Activated T-cell treated with anti-CD3 and anti-CD28 coated beads, Interleukin-2, amount 50 U/mL, for 4 hours (primary cell): ENCODE results near the gene ICAM4. TPM values are rescaled to one million over a fixed set of nuclear protein-coding genes. Genes with fewer than 3 reads are reported as not detected.

Experiments
- ATAC-seq, 2 donors: fragments of 200-7000 bp; cut with Tn5 transposase; one replicate each; pipeline ENCODE4 v1.10.0; 2021
- DNase-seq: peaks from one replicate; pipeline ENCODE4 v3.0.0-alpha.2; 2020
- H3K27me3 Mint-ChIP-seq: one replicate; pipeline ENCODE4 v1.8.0; 2021; ENCODE audit warnings: low read depth, mixed read lengths
- H3K36me3 Mint-ChIP-seq: one replicate; pipeline ENCODE4 v1.8.0; 2022; ENCODE audit warnings: mixed read lengths; ENCODE audit not compliant: insufficient read depth
- H3K4me1 Mint-ChIP-seq: one replicate; pipeline ENCODE4 v1.8.0; 2021; ENCODE audit warnings: low read depth, mixed read lengths
- H3K4me3 Mint-ChIP-seq: one replicate; pipeline ENCODE4 v1.8.0; 2021; ENCODE audit warnings: mild to moderate bottlenecking, moderate library complexity, mixed read lengths
- H3K9me3 Mint-ChIP-seq: one replicate; pipeline ENCODE4 v1.8.0; 2021; ENCODE audit warnings: mixed read lengths
- total RNA-seq, 3 donors: library from RNA; stranded (reverse); gene quantifications; one replicate each; pipeline ENCODE4 v1.2.1, GENCODE V29; 2021

The ICAM4 gene
- total RNA-seq, 3 donors from 2014 or later: 0.27 to 0.53 (median 0.38) TPM

DNA sequence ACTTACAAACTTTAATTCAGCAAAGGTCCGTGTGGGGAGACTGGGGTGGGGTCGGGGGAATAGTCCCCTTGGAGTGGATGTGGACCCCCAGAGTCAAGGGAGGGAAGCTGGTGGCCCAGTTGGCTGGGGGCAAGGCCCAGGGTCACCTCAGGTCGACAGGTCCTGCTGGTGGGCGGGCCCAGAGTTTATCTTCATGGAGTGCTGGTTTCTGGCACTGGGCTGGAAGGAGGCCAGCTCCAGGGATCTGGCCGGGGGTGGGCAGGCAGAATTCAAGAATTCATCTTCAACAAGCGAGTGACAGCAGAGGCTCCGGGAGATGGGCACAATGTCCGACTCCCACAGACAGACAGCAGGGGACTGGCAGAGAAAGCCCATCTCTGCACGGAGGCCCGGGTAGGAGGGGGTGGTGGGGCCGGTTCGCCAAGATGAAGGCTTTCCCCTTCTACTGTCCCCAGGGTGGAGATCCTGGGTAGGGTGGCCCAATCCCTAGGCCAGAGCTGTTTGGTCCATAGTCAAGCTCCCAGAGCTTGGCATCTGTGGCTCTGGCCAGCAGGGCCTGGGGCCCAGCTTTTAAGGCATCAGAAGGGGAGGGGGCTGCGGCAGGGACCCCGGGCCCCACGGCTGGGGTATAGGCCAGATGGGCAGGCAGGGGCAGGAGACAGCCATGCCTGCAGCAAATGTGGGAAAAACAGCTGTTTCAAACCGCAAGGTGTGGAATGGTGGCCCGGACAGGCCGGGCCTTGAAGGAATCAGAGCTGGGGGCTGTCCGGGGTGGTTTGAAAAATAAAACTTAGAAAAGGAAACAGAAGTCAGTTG lies 29.7 kb downstream of the ICAM4 start:
- peak in 1 of 2 donors; percentile 6 for ATAC-seq

DNA sequence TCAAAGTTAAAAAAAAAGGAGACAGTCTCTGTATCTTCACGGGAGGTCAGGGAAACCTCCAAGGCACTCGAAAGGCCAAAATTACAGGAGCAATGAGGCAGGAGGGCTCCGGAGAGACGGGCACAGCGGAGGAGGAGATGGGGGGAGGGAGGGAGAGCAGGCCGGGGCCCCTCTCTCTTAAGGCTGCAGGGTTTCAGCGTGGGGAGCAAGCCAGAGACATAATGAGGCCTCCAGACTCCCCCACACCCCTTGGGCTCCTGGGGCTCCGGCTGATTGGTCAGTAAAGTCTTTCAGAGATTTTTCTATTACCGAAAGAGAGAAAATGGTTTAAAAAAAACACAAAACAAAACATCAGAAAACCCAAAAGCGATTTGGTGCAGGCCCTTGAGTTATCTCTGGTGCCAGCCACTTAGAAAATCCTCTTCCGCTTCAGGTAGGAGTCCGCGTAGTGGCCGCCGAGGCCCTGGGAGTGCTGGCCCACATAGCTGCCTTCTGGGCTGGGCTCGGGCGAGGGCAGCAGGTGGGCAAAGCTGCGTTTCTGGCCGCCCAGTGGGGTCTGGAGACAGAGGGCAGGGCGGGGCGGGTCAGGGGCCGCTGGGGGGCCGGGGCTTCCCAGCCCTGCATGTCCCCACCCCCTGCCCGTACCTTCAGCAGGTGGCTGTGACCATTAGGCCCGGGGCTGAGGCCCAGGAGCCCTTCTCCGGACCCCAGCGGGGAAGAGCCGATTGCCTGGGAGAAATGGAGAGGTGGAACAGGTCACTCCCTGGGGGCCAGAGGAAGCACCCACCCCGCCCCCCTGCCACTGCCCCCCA lies 30.5 kb downstream of the ICAM4 start:
- DNase-seq (no peak), ATAC-seq (no peak)
- Mint-ChIP-seq H3K36me3 (peaks cover 29% of the 10 kb centered on the region), H3K9me3 (no peaks in the 10 kb centered on the region), H3K4me1 (peaks cover 11% of the 10 kb centered on the region), H3K4me3 (peak overlapping the region; percentile 16), H3K27me3 (no peaks in the 10 kb centered on the region)

More for the DNA sequence above, 29.7 kb downstream of the ICAM4 start:
- no peaks in the 10 kb centered on the region for H3K9me3 Mint-ChIP-seq
- no peak for DNase-seq
- H3K27me3 Mint-ChIP-seq: no peaks in the 10 kb centered on the region
- H3K4me3 Mint-ChIP-seq: peak overlapping the region; percentile 93
- H3K4me1 Mint-ChIP-seq: peaks cover 11% of the 10 kb centered on the region
- peaks cover 22% of the 10 kb centered on the region for H3K36me3 Mint-ChIP-seq

DNA sequence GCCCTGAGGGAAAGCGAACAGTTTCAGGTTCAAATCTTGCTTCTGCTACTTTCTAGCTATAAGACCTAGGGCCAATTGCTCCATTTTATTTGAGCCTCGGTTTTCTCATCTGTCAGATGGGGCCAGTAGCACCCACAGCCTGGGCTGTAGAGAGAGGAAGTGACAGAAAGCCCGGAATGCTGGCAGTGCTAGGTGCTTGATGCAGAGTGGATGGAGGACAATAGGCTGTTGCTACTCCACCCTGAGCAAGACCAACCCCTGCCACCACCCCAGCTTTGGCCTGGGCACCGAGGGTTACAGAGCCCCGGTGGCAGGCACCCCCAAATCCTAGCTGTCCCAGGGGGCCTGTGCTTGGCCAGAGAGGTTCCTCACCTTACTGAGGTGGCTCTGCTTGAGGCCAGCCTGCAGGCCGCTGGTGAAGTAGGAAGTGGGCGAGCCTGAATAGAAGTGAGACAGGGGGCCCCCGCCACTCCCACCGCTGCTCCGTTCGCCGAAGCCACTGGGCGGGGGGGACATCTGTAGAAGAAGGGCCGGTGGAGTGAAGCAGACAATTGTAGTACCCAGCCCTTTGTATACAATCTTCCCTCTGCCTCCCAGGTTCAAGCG lies 31.2 kb downstream of the ICAM4 start:
- Mint-ChIP-seq H3K27me3 (no peaks in the 10 kb centered on the region), H3K4me1 (peaks cover 11% of the 10 kb centered on the region), H3K36me3 (peaks cover 29% of the 10 kb centered on the region), H3K9me3 (no peaks in the 10 kb centered on the region), H3K4me3 (no peak overlapping the region)
- no peak for DNase-seq
- ATAC-seq: no peak

DNA sequence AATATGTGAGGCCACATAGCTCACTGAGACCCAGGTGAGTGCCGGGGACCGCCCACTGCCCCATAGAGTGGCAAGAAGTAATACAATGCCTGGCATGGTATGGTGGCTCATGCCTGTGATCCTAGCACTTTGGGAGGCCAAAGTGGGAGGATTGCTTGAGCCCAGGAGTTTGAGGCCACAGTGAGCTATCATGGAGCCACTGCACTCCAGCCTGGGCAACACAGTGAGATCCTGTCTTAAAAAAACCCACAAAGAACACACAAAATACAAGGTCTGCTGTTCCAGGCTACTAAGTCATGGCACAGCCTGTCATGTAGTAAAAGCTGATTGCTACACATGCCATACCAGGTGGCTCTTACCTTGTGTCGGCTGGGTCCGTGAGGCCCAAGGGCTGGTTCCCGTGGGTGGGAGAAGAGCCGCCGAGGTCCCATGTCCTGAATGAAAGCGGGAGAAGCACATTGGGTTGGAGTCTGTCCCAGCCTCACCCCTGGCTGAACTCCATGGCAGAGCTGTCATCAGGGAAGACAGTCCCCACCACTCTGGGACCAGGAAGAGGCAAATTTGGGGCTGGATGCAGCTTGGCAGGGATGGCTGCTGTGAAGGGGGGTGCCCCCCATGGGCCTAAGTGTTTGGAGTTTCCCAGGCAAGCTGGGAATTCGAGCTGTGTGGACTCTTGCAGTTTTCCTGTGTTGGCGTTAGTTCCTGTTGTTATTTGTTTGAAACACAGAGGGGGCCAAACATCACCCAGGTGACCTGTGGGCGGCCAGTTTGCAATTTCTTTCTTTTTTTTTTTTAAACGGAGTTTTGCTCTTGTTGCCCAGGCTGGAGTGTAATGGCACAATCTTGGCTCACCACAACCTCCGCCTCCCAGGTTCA lies 32.3 kb downstream of the ICAM4 start:
- DNase-seq: no peak
- Mint-ChIP-seq H3K36me3 (peaks cover 26% of the 10 kb centered on the region), H3K4me1 (peaks cover 11% of the 10 kb centered on the region), H3K9me3 (no peaks in the 10 kb centered on the region), H3K27me3 (no peaks in the 10 kb centered on the region), H3K4me3 (no peak overlapping the region)
- ATAC-seq: no peak

DNA sequence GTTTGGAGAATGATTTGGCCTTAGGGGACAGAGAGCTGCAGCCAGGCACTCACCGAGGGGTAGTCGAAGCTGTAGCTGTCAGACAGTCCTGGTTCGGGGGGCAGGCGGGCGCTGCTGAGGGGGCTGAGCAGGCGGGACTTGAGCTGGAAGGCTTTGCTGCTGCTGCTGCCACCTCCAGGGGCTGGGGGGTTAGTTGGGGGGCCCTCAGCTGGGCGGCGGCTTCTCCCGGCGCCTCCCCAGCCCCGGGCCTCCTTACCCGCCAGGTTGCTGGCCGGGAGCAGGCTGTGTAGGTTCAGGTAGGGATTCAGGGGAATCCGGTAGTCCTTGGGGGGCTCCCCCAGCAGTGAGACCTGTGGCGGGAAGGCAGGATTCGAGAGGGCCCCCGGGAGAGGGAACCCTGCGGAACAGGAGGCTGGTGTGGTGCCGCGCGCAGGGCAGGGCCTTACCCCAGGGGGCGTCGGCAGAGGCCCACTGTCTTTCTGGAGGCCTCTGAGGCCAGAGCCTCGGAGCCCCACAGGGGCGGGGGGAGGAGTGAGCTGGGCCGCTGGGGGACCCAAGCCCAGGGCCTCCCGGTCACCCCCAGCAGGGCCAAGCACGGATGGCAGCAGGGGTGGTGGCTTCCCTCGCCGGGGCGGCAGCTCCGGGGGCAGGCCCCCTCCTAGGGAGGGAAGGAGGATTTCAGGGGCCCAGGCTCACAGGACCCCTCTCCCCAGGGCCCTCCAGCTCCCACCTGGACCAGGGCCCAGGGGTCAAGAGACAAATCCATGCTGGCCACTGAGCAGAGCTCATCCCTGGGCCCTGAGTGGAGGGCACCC lies 34.1 kb downstream of the ICAM4 start:
- no peak overlapping the region for H3K4me3 Mint-ChIP-seq
- no peak for ATAC-seq
- DNase-seq: no peak
- H3K9me3 Mint-ChIP-seq: no peaks in the 10 kb centered on the region
- H3K27me3 Mint-ChIP-seq: no peaks in the 10 kb centered on the region
- H3K4me1 Mint-ChIP-seq: peaks cover 6% of the 10 kb centered on the region
- peaks cover 26% of the 10 kb centered on the region for H3K36me3 Mint-ChIP-seq

DNA sequence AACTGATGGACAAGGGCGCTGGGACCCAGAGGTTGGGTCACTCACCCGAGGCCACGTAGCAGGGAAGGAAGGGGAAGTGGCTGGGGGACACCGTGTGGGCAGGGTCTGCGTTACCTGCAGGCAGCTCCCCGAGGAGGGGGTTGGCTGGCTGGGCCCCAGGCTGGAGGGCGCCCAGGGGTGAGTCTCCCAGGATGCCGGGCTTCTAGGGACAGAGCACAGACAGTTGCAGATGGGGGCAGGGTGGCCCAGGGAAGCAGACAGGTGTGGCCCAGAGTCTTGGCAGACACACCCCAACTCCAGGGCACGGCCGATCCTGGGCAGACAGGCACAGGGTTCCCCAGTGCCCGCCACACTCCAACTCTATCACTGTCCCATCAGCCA lies 34.7 kb downstream of the ICAM4 start:
- Mint-ChIP-seq H3K36me3 (peaks cover 21% of the 10 kb centered on the region), H3K9me3 (no peaks in the 10 kb centered on the region), H3K27me3 (no peaks in the 10 kb centered on the region), H3K4me3 (no peak overlapping the region), H3K4me1 (peaks cover 1% of the 10 kb centered on the region)
- ATAC-seq: no peak
- DNase-seq: no peak

DNA sequence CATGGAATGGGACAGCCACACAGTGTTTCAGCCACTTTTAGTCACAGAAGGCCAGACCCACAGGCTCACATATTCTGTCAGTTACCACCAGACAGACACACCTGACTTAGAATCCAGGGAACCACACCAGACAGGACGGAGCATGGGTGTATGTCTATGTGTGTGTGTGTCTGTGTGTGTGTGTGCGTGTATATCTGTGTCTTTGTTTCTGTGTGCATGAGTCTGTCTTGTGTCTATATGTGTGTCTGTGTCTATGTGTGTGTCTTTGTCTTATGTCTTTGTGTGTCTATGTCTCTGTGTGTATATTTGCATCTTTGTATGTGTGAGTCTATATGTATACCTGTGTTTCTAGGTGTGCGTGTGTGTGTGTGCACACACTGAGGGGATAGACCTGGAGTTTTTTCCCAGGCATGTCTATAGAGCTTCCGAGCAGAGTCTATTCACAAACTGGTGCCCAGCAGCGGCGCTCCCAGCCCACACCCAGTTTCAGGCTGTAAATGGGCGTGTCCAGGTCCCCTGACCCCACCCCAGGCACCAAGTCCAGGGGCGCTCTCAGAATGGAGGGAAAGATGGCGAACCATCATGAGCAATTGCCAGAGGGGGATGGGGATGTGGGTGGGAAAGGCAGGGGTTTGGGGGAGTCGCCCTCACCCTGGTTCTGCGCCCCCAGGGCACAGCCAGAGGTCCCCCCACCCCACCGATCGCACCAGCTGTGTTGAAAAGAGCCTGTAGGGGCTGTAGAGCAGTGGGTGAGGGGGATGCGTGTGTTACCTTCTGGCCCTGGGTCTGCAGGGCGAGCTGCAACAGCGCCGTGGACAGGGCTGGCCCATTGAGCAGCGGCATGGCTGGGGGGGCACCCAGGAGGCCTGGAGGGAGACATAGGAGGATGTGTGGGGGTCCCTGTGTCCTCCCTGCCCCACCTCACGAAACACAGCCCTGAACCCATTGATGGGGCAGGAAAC lies 35.4 kb downstream of the ICAM4 start:
- no peaks in the 10 kb centered on the region for H3K27me3 Mint-ChIP-seq
- H3K4me1 Mint-ChIP-seq: no peaks in the 10 kb centered on the region
- H3K36me3 Mint-ChIP-seq: peaks cover 19% of the 10 kb centered on the region
- H3K4me3 Mint-ChIP-seq: no peak overlapping the region
- DNase-seq: no peak
- no peak for ATAC-seq
- H3K9me3 Mint-ChIP-seq: no peaks in the 10 kb centered on the region

DNA sequence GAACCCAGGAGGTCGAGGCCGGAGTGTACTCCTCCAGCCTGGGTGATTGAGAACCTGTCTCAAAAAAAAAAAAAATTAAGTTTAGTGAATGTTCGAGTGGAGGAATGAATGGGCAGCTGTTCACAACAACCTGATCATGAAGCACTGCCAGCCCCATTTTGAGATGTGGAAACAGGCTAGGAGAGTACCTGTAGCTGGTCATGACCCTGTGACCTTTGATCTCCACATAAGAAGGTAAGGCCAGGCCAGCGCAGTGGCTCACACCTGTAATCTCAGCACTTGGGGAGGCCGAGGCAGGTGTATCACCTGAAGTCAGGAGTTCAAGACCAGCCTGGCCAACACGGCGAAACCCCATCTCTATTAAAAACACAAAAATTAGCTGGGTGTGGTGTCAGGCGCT lies 39.0 kb downstream of the ICAM4 start:
- H3K9me3 Mint-ChIP-seq: no peaks in the 10 kb centered on the region
- H3K36me3 Mint-ChIP-seq: peaks cover 13% of the 10 kb centered on the region
- no peak overlapping the region for H3K4me3 Mint-ChIP-seq
- H3K4me1 Mint-ChIP-seq: no peaks in the 10 kb centered on the region
- ATAC-seq: no peak
- H3K27me3 Mint-ChIP-seq: no peaks in the 10 kb centered on the region
- DNase-seq: no peak

DNA sequence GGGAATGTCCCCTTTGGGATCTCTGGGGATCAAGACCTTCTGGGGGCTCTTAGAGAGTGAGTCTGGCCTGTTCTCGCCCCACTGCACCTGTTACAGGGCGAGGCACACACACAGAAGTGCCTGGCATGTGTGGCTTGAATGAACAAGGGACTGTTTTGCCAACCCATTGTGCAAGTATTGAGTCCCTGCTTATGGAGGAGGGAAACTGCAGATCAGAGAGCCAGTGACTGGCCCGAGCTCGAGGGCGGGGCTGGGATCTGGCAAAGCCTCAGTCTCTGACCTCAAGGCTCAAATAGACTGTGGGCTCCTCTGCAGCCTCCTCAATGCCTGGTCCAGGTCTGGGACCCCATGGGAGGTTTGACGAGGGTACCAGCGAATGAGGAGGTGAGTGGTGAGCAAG lies 41.0 kb downstream of the ICAM4 start:
- H3K9me3 Mint-ChIP-seq: no peaks in the 10 kb centered on the region
- ATAC-seq (no peak), DNase-seq (no peak)
- H3K4me1 Mint-ChIP-seq: peaks cover 12% of the 10 kb centered on the region
- peaks cover 9% of the 10 kb centered on the region for H3K36me3 Mint-ChIP-seq
- no peak overlapping the region for H3K4me3 Mint-ChIP-seq
- no peaks in the 10 kb centered on the region for H3K27me3 Mint-ChIP-seq

DNA sequence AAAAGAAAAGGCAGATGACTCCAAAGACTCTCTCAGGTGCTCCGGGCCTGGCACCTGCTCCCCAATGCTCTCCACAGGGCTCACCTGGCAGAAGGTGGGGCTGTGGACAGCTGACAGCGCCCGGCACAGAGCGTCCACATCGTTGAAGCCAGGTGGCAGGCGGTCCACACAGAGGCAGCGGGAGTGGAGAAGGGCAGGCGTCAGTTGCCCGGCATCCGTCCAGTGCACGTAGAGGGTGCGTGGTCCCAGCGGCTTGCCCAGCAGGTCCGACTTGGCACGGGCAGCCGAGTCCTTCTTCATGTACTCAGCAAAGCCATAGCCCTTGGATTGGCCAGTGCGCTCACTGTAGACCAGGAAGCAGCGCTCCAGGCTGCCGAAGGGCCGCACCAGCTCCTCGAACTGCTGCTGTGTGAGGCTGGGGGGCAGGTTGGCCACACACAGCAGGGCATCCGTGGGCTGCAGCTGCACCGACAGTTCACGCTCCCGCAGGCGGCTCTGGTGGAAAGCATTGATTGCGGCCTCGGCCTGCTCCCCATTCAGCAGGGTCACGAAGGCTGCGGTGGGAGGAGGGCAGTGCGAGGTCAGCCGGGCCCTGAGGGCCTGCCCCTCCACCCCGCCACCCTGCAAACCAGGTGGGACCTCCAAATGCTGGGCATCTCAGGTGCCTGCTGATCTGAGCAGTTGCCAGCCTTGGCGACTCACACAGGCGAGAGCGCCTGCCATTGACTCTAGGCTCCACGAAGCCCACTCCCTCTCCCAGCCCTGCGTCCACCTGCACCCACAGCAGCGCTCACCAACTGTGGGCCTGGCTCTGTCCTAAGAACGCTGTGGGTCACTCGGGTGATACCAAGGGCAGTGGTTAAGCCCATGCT lies 42.0 kb downstream of the ICAM4 start:
- peaks cover 9% of the 10 kb centered on the region for H3K36me3 Mint-ChIP-seq
- no peak overlapping the region for H3K4me3 Mint-ChIP-seq
- peaks cover 16% of the 10 kb centered on the region for H3K4me1 Mint-ChIP-seq
- no peaks in the 10 kb centered on the region for H3K27me3 Mint-ChIP-seq
- no peaks in the 10 kb centered on the region for H3K9me3 Mint-ChIP-seq
- ATAC-seq (no peak), DNase-seq (no peak)

DNA sequence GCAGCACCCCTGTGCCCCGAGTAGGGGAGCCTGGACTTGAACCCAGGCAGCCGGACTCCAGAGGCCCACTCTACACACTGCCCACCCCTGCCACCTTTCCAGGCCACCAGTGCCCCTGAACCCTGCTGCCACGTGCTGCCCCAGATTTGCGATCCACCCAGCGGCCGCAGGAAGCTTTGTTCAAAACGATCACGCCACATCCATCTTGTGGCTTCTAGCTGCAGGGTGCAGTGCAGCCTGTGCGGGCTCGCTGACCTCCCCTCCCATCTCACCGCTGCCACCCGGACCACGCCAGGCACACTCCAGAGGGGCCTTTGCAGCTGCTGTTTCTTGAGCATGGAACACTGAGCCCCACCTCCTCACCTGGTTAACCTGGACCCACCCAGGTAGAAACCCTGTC lies 42.8 kb downstream of the ICAM4 start:
- ATAC-seq (no peak), DNase-seq (no peak)
- peaks cover 21% of the 10 kb centered on the region for H3K4me1 Mint-ChIP-seq
- no peak overlapping the region for H3K4me3 Mint-ChIP-seq
- peaks cover 9% of the 10 kb centered on the region for H3K36me3 Mint-ChIP-seq
- no peaks in the 10 kb centered on the region for H3K9me3 Mint-ChIP-seq
- H3K27me3 Mint-ChIP-seq: no peaks in the 10 kb centered on the region
